NCI-H774 (cell line): ENCODE measurements around the gene PREX1.

ENCODE experiments used
- DNase-seq: peaks from one replicate; lab custom pipeline; 2025; lab: John Stamatoyannopoulos, UW

The PREX1 gene

DNA sequence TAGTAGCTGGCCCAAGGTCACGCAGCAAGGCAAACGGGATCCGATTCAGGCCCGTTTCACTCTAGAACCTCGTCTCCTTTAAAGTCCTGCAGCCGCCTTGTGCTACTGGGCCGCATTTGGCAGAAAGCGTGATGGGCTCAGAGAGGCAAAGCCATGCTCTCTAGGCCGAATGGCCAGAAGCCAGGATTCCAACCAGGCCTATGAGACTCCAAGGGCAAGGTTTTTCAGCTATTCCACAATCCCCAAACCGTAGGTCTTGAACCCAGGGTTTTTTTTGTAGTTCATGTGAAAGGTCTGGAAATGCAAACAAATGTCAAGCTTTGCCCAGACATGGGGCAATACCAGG lies 174.1 kb downstream of the PREX1 start:
- no peak for DNase-seq

DNA sequence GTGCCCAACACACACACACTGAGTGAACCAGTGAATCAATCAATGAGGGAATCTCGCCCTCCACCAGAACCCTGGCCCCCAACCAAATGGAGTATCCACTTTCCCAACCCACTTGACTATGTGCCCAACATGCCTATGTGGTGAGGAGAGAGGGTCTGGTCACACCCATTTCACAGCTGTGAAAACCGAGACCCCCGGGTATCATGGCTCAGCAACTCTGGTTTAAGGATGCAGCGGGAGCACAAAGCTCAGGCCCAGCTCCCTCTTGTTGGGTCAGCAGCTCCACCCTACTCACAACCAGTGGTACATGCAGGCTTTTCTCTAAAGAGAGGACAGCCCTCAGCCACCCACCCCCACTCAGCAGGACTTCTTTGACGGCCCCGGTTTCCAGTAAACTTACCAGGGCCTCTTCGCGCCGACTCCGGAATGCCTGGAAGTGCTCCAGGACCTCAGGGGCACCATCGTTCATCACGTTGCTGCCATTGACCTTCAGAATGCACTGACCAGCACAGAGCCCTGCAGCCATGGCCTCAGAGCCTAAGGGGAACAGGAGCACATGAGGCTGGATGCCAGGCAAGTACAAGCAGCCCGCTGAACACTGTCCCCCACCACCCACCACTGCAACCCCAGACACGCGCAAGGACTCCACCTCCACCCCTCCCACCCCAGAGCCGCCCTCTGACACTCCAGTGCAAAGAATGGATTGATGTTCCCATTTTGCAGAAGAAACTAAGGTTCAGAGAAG lies 174.7 kb downstream of the PREX1 start:
- DNase-seq: no peak

DNA sequence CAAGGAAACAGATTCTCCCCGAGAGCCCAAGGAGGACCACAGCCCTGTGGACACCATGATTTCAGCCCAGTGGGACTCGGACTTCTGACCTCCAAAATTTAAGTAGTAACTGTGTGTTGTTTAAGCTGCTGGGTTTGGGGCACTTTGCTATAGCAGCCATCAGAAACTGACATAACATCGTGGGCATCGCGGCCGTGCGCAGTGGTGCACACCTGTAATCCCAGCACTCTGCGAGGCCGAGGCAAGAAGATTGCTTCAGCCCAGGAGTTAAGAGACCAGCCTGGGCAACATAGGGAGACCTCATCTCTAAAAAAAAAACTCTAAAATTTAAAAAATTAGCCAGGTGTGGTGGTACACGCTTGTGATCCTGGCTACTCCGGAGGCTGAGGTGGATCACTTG lies 175.8 kb downstream of the PREX1 start:
- DNase-seq: no peak

DNA sequence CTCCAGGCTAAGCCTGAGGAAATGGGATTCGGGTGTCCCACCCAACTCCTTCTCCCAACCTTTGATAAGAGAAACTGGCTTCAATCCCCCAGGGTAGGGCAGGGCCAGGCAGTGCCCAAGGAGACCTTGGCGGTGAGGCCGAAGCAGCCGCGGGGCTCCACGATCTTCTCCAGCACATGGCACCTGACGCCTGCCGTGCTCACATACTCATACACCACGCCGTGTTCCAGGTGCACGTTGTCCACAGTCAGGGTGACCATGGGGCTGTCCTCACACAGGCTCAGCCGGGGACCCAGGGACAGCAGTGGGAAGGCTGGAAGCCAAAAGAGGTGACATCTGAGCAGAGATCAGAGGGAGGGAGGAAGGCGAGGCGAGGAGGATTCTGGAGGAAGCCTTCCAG lies 176.5 kb downstream of the PREX1 start:
- no peak for DNase-seq

DNA sequence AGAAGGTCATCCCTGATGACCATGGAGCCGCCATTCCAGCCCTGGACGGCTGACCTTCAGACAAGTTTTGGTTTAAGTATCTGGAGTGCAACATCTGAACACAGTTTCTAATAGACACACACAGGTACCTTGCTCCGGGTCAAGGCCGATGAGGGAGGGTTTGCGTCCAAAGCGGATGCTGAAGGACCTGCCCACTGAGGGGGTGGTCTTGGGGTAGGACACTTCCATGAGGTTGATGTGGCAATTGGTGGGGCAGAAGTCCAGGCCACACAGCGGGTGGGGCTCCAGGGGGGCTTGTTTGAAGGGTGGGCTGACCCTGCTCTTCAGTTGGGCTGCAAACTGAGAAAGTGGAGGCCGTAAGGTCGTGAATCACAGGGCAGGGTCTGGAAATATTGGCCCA lies 177.9 kb downstream of the PREX1 start:
- DNase-seq: no peak

DNA sequence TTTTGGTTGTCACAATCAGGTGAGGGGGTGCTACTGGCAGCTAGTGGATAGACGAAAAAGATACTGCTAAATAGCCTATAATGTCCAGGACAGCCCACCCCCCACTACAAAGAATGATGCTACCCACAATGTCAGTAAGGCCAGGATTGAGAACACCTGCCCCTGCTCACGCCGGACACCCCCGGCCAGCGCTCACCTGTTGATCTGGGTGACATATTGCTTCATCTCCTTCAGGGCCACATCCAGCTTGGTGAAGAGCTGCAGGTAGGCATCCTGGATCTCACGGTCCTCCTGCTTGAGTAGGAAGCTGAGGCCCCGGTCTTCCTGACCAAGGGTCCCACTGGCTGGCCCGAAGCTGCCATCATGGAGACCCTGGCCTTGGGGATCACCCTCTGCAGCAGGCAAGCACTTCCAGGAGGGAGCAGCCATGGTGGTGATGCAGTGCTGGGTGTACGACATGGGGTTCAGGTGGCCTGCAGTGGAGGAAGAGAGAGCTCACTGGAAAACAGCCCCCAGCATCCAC lies 178.6 kb downstream of the PREX1 start:
- DNase-seq: no peak

DNA sequence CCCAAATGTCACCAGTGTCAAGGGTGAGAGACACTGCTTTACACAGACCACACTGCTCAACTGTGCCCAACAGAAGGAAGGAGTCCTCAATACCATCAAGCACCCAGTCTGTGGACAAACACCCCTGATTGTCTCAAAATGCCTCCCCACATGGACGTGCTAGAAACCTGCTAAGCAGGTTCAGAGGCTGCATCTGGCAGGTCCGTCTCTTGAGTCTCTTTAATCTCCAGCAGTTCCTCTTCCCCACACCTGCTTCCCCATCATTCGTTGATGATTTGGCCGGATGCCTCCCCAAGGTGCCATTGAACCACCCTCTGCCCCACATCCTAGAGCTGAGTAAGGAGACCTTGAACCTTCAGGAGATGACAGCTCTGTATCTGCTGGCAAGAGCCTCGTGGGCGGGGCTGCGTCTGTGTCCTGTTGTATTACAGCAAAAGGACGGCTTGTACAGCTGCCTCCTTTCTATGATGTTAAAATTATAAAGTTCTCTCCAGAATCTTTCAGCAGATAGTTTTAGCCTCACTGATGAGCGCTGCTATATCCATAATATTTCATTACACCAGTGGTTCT lies 179.2 kb downstream of the PREX1 start:
- no peak for DNase-seq

DNA sequence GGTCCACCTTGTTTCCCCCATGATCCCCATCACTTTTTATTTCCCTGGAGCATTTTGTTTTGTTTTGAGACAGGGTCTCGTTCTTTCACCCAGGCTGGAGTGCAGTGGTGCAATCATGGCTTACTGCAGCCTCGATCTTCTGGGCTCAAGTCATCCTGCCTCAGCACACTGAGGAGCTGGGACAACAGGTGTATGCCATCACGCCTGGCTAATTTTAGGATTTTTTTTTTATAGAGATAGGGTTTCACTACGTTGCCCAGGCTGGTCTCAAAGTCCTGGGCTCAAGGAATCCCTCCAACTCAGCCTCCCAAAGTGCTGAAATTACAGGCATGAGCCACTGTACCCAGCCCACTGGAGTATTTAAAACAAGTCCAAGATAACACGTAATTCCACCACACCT lies 179.9 kb downstream of the PREX1 start:
- no peak for DNase-seq

DNA sequence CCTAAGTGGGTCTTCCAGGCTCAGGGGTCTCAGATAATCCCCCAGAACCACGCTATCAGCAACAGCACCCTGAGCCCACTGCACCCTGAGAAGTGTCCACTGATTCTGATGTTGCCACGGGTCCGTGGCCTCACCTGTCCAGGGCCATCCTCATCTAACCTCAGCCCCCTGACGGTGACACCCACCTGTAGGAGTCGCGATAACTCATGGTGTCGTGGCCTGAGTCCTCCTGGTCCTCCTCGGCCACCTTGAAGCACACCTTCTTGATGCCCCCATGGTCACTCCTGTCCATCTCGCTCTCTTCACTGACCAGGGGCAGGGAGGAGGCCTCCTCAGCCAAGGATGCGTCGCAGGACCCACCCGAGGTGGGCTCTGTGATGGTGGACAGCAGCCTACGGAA lies 182.1 kb downstream of the PREX1 start:
- no peak for DNase-seq

DNA sequence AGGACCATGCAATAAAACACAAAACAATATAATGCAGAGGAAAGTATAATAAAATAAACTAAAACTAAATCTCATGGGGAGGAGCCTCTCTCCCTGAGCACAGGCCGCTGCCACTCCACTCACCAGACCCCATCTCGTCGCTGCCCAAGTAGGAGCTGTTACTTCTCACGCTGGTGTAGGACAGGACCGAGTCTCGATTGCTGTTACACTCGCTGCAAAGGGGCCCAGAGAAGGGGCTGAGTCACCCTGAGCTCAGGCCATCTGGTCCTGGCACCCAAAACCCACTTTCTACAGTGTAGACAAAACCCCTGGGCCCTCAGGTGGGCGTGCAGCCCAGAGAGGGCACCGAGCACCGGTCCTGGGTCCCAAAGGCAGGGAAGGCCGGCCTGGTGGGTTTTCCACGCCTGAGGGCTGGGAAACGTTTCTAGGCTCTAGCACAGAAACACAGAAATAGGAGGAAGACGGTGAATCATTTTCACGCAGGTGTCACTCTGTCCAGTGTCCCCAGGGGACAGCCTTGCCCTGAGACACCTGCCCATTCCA lies 183.4 kb downstream of the PREX1 start:
- no peak for DNase-seq

DNA sequence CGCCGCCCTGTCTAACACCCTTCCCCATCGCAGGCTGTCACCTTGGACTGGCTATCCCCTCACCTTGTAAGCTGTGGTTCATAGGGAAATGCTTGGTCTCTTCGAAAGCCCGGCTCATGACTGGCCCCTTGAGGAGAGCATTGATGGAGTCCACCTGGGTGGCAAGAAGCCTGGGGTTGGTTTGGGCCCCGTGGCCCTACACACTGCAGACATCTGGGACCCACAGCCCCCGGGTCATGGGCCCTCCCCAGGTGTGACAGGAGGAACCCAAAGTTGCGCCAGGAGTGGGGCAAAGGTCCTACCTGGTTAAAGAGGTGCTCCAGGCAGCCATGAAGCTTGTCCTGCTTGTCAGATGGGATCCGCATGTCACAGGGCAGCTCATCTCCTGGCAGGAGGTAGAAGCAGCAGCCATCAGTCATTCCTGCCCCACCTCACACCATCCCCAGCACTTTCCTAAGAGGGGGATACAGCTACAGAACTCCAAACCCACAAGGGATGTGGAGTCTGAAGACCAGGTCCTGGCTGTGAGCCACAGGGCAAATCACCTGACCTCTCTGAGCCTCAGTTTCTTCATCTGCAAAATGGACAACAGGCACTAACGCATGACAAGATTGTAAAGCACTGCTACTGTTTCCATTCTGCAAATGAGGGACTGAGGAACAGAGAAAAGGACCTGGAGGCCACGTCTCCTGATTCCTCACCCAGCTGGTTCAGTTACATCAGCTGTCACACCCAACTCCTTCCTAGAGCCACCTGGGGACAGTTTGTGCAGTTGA lies 185.5 kb downstream of the PREX1 start:
- DNase-seq: no peak

DNA sequence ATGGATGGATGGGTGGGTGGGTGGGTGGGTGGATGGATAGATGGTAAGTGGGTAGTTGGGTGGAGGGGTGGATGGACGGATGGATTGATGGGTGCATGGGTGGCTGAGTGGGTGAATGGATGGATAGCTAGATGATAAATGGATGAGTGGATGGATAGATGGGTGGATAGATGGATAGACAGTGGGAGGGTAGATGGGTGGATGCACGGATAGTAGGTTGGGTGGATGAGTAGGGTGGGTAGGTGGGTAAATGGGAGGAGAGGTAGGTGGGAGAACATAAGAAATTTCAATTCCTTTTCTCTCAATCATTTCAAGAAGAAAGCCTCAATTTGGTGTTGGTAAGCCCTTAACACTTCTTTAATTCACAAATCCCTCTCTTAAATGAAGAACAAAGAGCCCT lies 186.9 kb downstream of the PREX1 start:
- no peak for DNase-seq

DNA sequence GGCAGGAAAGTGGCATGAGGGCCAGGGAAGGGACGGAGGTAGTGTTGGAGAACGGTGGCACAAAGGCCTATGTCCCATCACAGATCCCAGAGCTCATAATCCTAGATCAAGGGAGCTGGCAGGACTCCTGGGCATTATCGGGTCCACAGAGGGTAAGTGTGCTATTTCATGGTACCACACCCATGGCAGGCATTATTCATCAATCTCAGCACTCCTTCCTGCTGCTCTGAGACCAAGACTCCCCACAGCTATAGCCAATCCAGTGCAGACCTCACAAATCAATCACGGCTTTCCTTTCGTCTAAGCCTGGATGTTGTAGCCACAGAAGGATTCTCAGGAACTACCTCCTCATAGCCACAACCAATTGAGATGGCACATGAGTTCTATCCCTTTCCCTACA lies 187.9 kb downstream of the PREX1 start:
- no peak for DNase-seq

DNA sequence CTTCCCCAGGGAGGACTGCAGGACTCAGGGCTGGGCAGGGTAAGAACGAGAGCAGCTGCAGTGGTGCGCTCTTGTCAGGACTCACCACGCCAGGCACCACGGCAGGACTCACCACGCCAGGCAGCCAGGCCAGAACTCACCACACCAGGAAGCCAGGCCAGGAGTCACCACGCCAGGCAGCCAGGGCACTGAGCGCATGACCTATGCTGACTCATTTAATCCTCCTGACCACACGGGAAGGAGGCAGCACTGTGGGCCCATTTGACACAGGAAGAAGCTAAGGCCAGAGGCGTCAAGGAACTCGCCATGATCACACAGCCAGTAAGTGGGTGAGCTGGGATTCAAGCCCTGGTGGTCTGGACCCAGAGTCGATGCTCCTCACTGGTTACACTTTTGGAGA lies 189.3 kb downstream of the PREX1 start:
- DNase-seq: no peak

DNA sequence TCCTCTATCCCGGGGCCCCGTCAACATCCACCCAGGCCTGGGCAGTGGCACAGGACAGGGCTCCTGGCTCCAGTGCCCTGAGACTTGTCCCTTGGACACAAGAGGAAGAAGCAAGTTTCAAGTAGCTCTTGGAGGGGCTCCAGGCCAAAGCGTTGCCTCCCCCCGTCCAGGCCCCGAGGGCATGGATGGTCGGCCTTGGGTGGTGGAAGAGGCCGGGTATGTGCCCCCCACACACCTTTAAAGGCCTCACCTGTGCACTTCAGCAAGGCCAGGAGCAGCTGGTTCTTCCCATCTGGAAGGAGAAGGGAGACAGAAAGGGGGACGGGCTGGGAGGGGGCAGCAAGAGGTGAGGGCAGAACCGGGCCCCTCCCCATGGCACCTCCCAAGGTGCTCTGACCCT lies 190.3 kb downstream of the PREX1 start:
- DNase-seq: no peak

DNA sequence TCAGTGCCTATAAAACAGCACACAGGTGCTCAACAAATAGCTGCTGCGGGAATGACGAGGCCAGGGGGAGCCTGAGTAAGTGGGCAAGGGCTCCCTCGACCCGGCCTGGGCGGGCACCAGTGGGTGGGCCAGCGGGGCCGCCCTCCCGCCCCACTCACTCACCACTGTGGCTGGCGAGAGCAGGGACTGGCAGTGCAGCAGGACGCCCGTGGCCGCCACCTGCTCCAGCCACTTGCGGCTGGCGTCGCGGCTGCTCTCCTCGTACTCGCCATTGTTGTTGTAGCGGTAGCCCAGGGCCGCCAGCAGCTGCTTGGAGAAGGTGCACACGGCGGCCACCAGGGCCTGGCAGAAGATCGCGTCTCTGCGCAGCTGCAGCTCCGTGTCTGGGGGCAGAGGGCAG lies 191.5 kb downstream of the PREX1 start:
- DNase-seq: no peak

DNA sequence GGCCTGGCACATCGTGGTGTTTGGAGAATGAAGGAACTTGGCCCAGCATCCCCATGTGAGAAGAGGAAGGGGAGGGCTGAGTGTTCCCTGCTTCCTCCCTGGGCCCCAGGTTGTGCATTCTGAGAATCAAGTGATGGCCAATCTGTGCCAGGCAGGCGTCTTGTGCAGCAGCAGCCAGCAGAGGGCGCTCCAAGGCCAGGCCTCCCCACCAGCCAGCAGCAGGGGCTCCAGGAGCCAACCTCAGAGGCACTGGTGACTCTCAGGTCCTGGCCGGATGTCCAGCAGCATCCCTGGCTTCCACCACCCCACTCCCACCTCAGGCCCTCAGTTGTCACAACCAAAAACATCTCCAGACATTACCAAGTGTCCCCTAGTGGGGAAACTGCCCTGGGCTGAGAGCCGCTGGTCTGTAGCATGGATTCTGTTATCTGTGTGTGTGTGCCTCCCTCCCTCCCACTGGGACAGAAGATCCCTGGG lies 192.0 kb downstream of the PREX1 start:
- DNase-seq: no peak

DNA sequence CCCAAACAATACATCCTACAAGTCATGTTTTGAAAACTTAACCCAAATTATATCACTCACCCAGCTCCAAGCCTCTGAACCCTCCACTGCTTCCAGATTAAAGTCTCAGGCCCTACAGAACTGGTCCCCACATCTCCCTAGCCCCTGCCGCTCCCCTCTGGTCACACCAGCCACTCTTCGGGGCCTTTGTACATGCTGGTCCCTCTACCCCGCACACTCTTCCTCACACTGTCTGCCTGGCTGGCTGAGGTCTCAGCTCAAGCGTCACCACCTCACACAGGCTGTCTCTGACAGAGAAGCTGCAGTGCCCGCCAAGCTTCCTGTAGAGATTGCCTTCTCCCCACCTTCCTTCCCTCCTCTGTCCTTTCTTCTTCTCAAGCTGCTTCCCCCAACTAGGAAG lies 192.4 kb downstream of the PREX1 start:
- no peak for DNase-seq

DNA sequence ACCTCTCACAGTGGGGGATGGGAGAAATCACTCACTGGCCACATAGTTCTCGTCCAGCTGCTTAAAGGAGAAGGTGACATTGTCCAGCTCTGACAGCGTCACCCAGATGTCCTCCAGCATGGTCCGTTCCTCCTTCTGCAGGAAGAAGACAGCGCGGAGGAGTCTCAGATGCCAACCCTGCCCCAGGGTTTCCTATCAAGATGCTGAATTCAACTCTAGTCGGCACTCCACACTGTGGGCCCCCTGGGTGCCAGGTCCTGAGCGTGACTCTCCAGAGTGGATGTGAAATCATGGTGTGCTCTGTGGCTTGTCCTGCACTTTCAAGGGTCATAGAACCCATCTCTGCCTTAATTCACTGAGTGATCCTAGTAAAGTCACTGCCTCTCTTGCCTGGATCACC lies 193.2 kb downstream of the PREX1 start:
- DNase-seq: no peak

DNA sequence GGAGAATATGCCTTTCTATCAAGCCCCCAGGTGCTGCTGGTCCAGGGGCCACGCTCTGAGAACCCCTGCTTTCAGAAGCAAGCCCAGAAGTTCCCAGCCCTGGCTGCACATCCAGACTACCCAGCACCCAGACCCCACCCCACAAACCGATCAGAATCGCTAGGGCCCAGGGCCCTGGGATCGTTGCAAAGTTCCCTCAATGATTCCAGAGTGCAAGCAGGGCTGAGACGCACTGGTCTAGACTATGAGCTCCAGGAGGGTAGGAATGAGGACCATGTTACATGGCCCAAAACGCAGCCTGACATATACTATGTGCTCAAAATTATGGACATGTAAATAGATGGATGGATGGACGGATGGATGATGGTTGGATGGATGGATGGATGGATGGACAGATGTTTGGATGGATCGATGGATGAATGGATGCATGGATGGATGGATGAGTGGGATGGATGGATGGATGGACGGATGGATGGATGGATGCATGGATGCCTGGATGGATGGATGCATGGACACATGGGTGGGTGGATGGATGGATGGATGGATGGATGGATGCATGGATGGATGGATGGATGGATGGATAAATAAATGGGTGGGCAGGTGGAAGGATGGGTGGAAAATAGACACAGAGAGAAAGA lies 194.1 kb downstream of the PREX1 start:
- DNase-seq: no peak

DNA sequence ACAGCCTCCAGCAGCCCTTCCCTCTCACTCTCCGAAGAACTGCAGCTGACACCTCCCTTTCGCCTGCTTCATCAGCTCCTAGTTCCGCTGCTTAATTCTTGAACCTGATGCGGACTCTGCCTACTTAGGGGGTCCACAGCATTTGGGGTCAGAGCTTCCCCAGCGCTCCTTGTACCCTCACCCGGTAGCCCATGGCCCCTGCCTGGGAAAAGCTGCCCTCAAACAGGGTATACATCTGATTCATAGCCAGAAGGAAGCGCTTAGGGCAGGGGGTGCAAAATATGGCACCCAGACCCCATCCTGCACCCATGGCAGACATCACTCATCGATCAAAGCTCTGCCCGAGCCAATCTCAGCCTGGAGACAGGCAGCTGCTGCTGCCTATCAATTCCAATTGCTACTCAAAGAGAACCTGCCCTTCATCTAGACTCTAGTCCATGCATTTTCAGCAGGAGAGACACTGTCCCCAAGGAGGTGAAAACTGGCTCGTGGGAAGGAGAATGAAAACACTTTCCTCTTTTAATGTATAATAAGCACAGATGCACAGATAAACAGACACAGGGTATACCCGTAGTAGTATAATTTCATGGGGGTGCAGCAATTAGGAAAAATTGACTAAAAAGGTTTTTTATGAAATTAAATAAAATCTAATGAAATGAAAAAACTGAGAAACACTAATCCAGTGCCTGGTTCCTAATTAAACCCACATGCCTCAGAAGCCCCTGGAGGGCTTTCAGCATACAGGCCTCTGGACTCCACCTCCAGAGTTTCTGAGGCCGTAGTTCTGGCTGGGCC lies 194.8 kb downstream of the PREX1 start:
- no peak for DNase-seq
